CD4-positive, alpha-beta T cell (primary cell): ENCODE results near the gene SLC12A7. TPM values are rescaled to one million over a fixed set of nuclear protein-coding genes. Genes with fewer than 3 reads are reported as not detected.

Experiments used
- ATAC-seq: fragments of 200-7000 bp; cut with Tn5 transposase; one replicate; pipeline ENCODE4 v1.10.0; 2022; ENCODE audit warnings: mild to moderate bottlenecking; ENCODE audit not compliant: poor library complexity
- CTCF ChIA-PET: fragments of 350-600 bp; sonication (Branson Sonifier 250); formaldehyde crosslinking; loops from one replicate; lab custom pipeline; 2021; ENCODE audit warnings: antibody characterized with exemption, inconsistent platforms; lab: Charles Lee
- POLR2A ChIA-PET: fragments of 350-600 bp; sonication (Branson Sonifier 250); formaldehyde crosslinking; loops from one replicate; lab custom pipeline; 2021; ENCODE audit warnings: antibody characterized with exemption, inconsistent platforms; lab: Charles Lee
- DNase-seq, 14 experiments: peaks; one replicate each; pipeline ENCODE4 v3.0.0-alpha.2; 2013 to 2020; ENCODE audit warnings: mixed read lengths in 2 of 14
- H3K27ac ChIP-seq, 2 donors: one replicate each; pipeline versions ENCODE4 v1.5.1 to v1.7.0; 2013; ENCODE audit warnings: low read length in 2 of 2, low read depth in 1 of 2, mild to moderate bottlenecking in 1 of 2
- H3K27me3 ChIP-seq, 2 experiments: 1 replicate in 1 of 2; 2 replicates in 1 of 2; pipeline versions ENCODE4 v1.6.1 to v1.7.0; 2013; ENCODE audit warnings: low read length in 2 of 2, control low read depth in 1 of 2, mild to moderate bottlenecking in 1 of 2, moderate library complexity in 1 of 2; ENCODE audit not compliant: insufficient read depth in 2 of 2, control insufficient read depth in 1 of 2
- H3K36me3 ChIP-seq: one replicate; pipeline ENCODE4 v1.6.1; 2013; ENCODE audit warnings: low read length, control low read depth; ENCODE audit not compliant: insufficient read depth
- H3K4me1 ChIP-seq: one replicate; pipeline ENCODE4 v1.6.1; 2013; ENCODE audit warnings: low read length, control low read depth; ENCODE audit not compliant: insufficient read depth
- H3K4me3 ChIP-seq: one replicate; pipeline ENCODE4 v1.5.1; 2013; ENCODE audit warnings: mild to moderate bottlenecking, low read length, moderate library complexity
- H3K9me3 ChIP-seq, 2 experiments: 1 replicate in 1 of 2; 2 replicates in 1 of 2; pipeline versions ENCODE4 v1.6.1 to v1.7.0; 2013; ENCODE audit warnings: low read length in 2 of 2, mild to moderate bottlenecking in 2 of 2, control low read depth in 1 of 2, moderate library complexity in 1 of 2; ENCODE audit not compliant: control insufficient read depth in 1 of 2, insufficient read depth in 1 of 2
- H3K27ac Mint-ChIP-seq: one replicate; pipeline ENCODE4 v1.8.0; 2020; ENCODE audit warnings: mixed read lengths
- H3K27me3 Mint-ChIP-seq: one replicate; pipeline ENCODE4 v1.8.0; 2021; ENCODE audit warnings: mixed read lengths
- H3K36me3 Mint-ChIP-seq: one replicate; pipeline ENCODE4 v1.8.0; 2021; ENCODE audit warnings: low read depth, mixed read lengths
- H3K4me1 Mint-ChIP-seq: one replicate; pipeline ENCODE4 v1.8.0; 2021; ENCODE audit warnings: low read depth, mixed read lengths
- H3K4me3 Mint-ChIP-seq: one replicate; pipeline ENCODE4 v1.8.0; 2020; ENCODE audit warnings: mild to moderate bottlenecking, mixed read lengths
- H3K9me3 Mint-ChIP-seq: one replicate; pipeline ENCODE4 v1.8.0; 2020; ENCODE audit warnings: mixed read lengths
- CTCF ChIP-seq: fragments of 200-600 bp; IDR thresholded peaks from one replicate; pipeline ENCODE4 v1.8.0; 2022; ENCODE audit warnings: antibody characterized with exemption, mild to moderate bottlenecking
- intact Hi-C, 2 experiments: fragments of 100-400 bp; cut with DNase I in 1 of 2; cut with micrococcal nuclease in 1 of 2; formaldehyde crosslinking; loops; one replicate each; pipeline versions ENCODE4 v1.15.1 to v1.9.0; 2023 to 2025; cut with DNase I, micrococcal nuclease
- total RNA-seq, 174 experiments: library from RNA in 2 of 174; stranded (reverse) in 2 of 174; gene quantifications; one replicate each; pipeline ENCODE4 v1.2.3 and lab custom pipeline; 2021 to 2026

The SLC12A7 gene
- total RNA-seq, 2 experiments from 2014 or later: 47.9 to 51.7 TPM

GRCh38 chr5:1156754-1157460 is 45.0 kb upstream of the SLC12A7 start:
- Histone ChIP-seq H3K4me3 (no peak overlapping the region), H3K4me1 (peaks cover 12% of the 10 kb centered on the region), H3K9me3 (peaks cover 7 to 18% of the 10 kb centered on the region in 2 experiments), H3K27ac (no peak overlapping the region), H3K27me3 (peaks cover 42 to 56% of the 10 kb centered on the region in 2 experiments), H3K36me3 (no peaks in the 10 kb centered on the region)
- H3K27me3 Mint-ChIP-seq: peaks cover 70% of the 10 kb centered on the region
- no peaks in the 10 kb centered on the region for H3K36me3 Mint-ChIP-seq
- ATAC-seq (no peak), DNase-seq (no peak)
- no peak for TF ChIP-seq CTCF
- H3K4me3 Mint-ChIP-seq: peak overlapping the region; percentile 45
- CTCF ChIA-PET: no interaction called here
- no peaks in the 10 kb centered on the region for H3K9me3 Mint-ChIP-seq
- intact Hi-C loops: no loop called here
- POLR2A ChIA-PET: no interaction called here
- no peaks in the 10 kb centered on the region for H3K4me1 Mint-ChIP-seq
- H3K27ac Mint-ChIP-seq: no peak overlapping the region

- intact Hi-C loops: no loop called here
- ChIA-PET POLR2A (no interaction called here), CTCF (no interaction called here)
- no peak for DNase-seq
- Histone ChIP-seq H3K27ac (no peak overlapping the region), H3K27me3 (peaks cover 42 to 58% of the 10 kb centered on the region in 2 experiments), H3K4me1 (peaks cover 12% of the 10 kb centered on the region), H3K9me3 (peaks cover 7 to 18% of the 10 kb centered on the region in 2 experiments), H3K36me3 (no peaks in the 10 kb centered on the region), H3K4me3 (no peak overlapping the region)
- H3K4me3 Mint-ChIP-seq: no peak overlapping the region
- no peaks in the 10 kb centered on the region for H3K9me3 Mint-ChIP-seq
- ATAC-seq: no peak
- H3K27ac Mint-ChIP-seq: no peak overlapping the region
- H3K36me3 Mint-ChIP-seq: no peaks in the 10 kb centered on the region
- H3K27me3 Mint-ChIP-seq: peaks cover 72% of the 10 kb centered on the region
- no peaks in the 10 kb centered on the region for H3K4me1 Mint-ChIP-seq
- no peak for TF ChIP-seq CTCF
These were observed 44.3 kb upstream of the SLC12A7 start for GRCh38 chr5:1156033-1156753.

- ATAC-seq: peak; percentile 32
- H3K27me3 ChIP-seq: peaks cover 42 to 62% of the 10 kb centered on the region in 2 experiments
These were observed 43.5 kb upstream of the SLC12A7 start for GRCh38 chr5:1155191-1156032.

More at GRCh38 chr5:1155191-1156032, 43.5 kb upstream of the SLC12A7 start:
- Mint-ChIP-seq H3K27me3 (peaks cover 74% of the 10 kb centered on the region), H3K4me1 (no peaks in the 10 kb centered on the region), H3K36me3 (no peaks in the 10 kb centered on the region), H3K4me3 (no peak overlapping the region), H3K9me3 (no peaks in the 10 kb centered on the region), H3K27ac (no peak overlapping the region)
- ChIA-PET CTCF (no interaction called here), POLR2A (no interaction called here)
- Histone ChIP-seq H3K36me3 (no peaks in the 10 kb centered on the region), H3K4me1 (peaks cover 12% of the 10 kb centered on the region), H3K9me3 (peaks cover 7 to 18% of the 10 kb centered on the region in 2 experiments), H3K27ac (no peak overlapping the region), H3K4me3 (no peak overlapping the region)
- intact Hi-C loops: no loop called here
- no peak for TF ChIP-seq CTCF
- no peak for DNase-seq
